Left lung (tissue), 10 donors: ENCODE measurements around the gene ATXN1. TPM values are rescaled to one million over a fixed set of nuclear protein-coding genes. Genes with fewer than 3 reads are reported as not detected.

Source experiments
- ATAC-seq: fragments of 200-7000 bp; cut with Tn5 transposase; one replicate; pipeline ENCODE4 v1.9.1; 2020; ENCODE audit warnings: moderate library complexity
- DNase-seq, 4 donors: peaks; one replicate each; pipeline ENCODE4 v3.0.0-alpha.2; 2013 to 2020
- H3K27ac ChIP-seq, 2 donors: fragments of 200-600 bp; sonication (generic) in 1 of 2; one replicate each; pipeline versions ENCODE4 v1.5.0 to v1.8.0; 2020 to 2021
- H3K27me3 ChIP-seq, 2 donors: fragments of 200-600 bp; sonication (generic) in 1 of 2; one replicate each; pipeline versions ENCODE4 v1.5.0 to v1.8.0; 2020 to 2021
- H3K36me3 ChIP-seq, 2 donors: fragments of 200-600 bp; sonication (generic) in 1 of 2; one replicate each; pipeline versions ENCODE4 v1.5.0 to v1.8.0; 2020 to 2021
- H3K4me1 ChIP-seq, 2 donors: fragments of 200-600 bp; one replicate each; pipeline ENCODE4 v1.8.0; 2021
- H3K4me3 ChIP-seq, 2 donors: fragments of 200-600 bp; sonication (generic) in 1 of 2; one replicate each; pipeline versions ENCODE4 v1.5.0 to v1.8.0; 2020 to 2021; ENCODE audit warnings: mild to moderate bottlenecking in 1 of 2
- H3K9me3 ChIP-seq, 2 donors: fragments of 200-600 bp; sonication (generic) in 1 of 2; one replicate each; pipeline versions ENCODE4 v1.5.0 to v1.8.0; 2020 to 2021
- CTCF ChIP-seq, 2 donors: fragments of 200-600 bp; sonication (generic) in 1 of 2; IDR thresholded peaks; one replicate each; pipeline versions ENCODE4 v1.5.0 to v1.8.0; 2021; ENCODE audit warnings: antibody characterized with exemption in 2 of 2
- intact Hi-C, 2 donors: fragments of 100-400 bp; cut with DNase I; formaldehyde crosslinking; loops; one replicate each; pipeline versions ENCODE4 v1.11.2 to v1.14.2; 2022
- polyA plus RNA-seq, 6 donors: library from polyadenylated mRNA; unstranded; fragments of 120-200 nt; gene quantifications; one replicate each; pipeline ENCODE4 v1.2.1, GENCODE V29; 2013; ENCODE audit not compliant: insufficient read length in 6 of 6
- total RNA-seq, 2 donors: library from RNA; stranded (reverse); fragmentation: NEBNext Ultra II Directional; extraction: Animal tissue kit (Norgen Biotek cat#: 25700); gene quantifications; one replicate each; pipeline ENCODE4 v1.2.1, GENCODE V29; 2021
- donor health status: DM: no; HTN: yes; CAD: no.
- donor health status: DM: no; HTN: no; CAD: no.

The ATXN1 gene
- total and polyA plus RNA-seq, 8 donors, result 23.3 to 67.4 (median 27.3) TPM

GRCh38 chr6:16769131-16769985 is 8.1 kb upstream of the ATXN1 start:
- H3K27me3 ChIP-seq, result no peaks in the 10 kb centered on the region
- no peaks in the 10 kb centered on the region for H3K36me3 ChIP-seq
- no peaks in the 10 kb centered on the region for H3K9me3 ChIP-seq
- H3K27ac ChIP-seq, result peak overlapping the region; percentile 49 to 71
- DNase-seq (peak in 1 of 4 donors; percentile 70), ATAC-seq (peak; percentile 81)
- intact Hi-C loops, result loop anchor here (10.0 kb wide), 2 partner anchors 315 to 435 kb away; no protein-coding TSS in a partner anchor
- H3K4me1 ChIP-seq, result peaks cover 27 to 64% of the 10 kb centered on the region in 2 donors
- TF ChIP-seq CTCF (IDR thresholded peaks at IDR 0.05), result no peak
- H3K4me3 ChIP-seq, result no peak overlapping the region

- H3K27ac ChIP-seq, result peak overlapping the region; percentile 49 to 71
- no peaks in the 10 kb centered on the region for H3K36me3 ChIP-seq
- no peaks in the 10 kb centered on the region for H3K27me3 ChIP-seq
- no peak for TF ChIP-seq CTCF (IDR thresholded peaks at IDR 0.05)
- H3K4me1 ChIP-seq, result peaks cover 27 to 73% of the 10 kb centered on the region in 2 donors
- ATAC-seq (no peak), DNase-seq (no peak)
- H3K4me3 ChIP-seq, result no peak overlapping the region
- no peaks in the 10 kb centered on the region for H3K9me3 ChIP-seq
- intact Hi-C loops, result loop anchor here (10.0 kb wide), 2 partner anchors 316 to 434 kb away; no protein-coding TSS in a partner anchor
Measured at GRCh38 chr6:16768477-16768830, 7.2 kb upstream of the ATXN1 start.

GRCh38 chr6:16767765-16768476 is 6.7 kb upstream of the ATXN1 start:
- Histone ChIP-seq H3K4me3 (no peak overlapping the region), H3K4me1 (peaks cover 27 to 78% of the 10 kb centered on the region in 2 donors), H3K27me3 (no peaks in the 10 kb centered on the region), H3K36me3 (no peaks in the 10 kb centered on the region), H3K27ac (peak overlapping the region; percentile 49 to 71), H3K9me3 (no peaks in the 10 kb centered on the region)
- ATAC-seq (no peak), DNase-seq (no peak)
- intact Hi-C loops, result loop anchor here (10.0 kb wide), 2 partner anchors 317 to 433 kb away; no protein-coding TSS in a partner anchor
- no peak for TF ChIP-seq CTCF (IDR thresholded peaks at IDR 0.05)

- TF ChIP-seq CTCF (IDR thresholded peaks at IDR 0.05), result no peak
- no peaks in the 10 kb centered on the region for H3K36me3 ChIP-seq
- H3K4me3 ChIP-seq, result no peak overlapping the region
- H3K27ac ChIP-seq, result no peak overlapping the region
- H3K4me1 ChIP-seq, result peaks cover 27 to 86% of the 10 kb centered on the region in 2 donors
- no peaks in the 10 kb centered on the region for H3K9me3 ChIP-seq
- no peak for ATAC-seq
- no peak for DNase-seq
- intact Hi-C loops, result loop anchor here (10.0 kb wide), 2 partner anchors 318 to 432 kb away; no protein-coding TSS in a partner anchor
- H3K27me3 ChIP-seq, result no peaks in the 10 kb centered on the region
Measured at GRCh38 chr6:16766836-16767745, 5.8 kb upstream of the ATXN1 start.
